K562 (cell line): Measurements from ENCODE around the gene FAM20C. TPM values are rescaled to one million over a fixed set of nuclear protein-coding genes. Genes with fewer than 3 reads are reported as not detected.

ENCODE experiments used
- ADNP ChIP-seq: fragments of 200-800 bp; sonication (Bioruptor generic); IDR thresholded peaks from 2 replicates; pipeline ENCODE4 v1.6.1; 2016; ENCODE audit warnings: missing genetic modification characterization, missing compliant biosample characterization
- ARNT ChIP-seq, 2 experiments: fragments of 450-650 bp; IDR thresholded peaks; 2 replicates each; pipeline ENCODE4 v1.6.1; 2016; ENCODE audit warnings: mild to moderate bottlenecking in 1 of 2
- CC2D1A ChIP-seq: fragments of 450-650 bp; IDR thresholded peaks from 2 replicates; pipeline ENCODE4 v1.6.1; 2017; ENCODE audit warnings: mild to moderate bottlenecking
- CHD2 ChIP-seq: IDR thresholded peaks from 2 replicates; pipeline ENCODE4 v1.6.1; 2011; ENCODE audit warnings: low read depth, low read length
- GMEB1 ChIP-seq: fragments of 250-450 bp; sonication (Bioruptor Pico); IDR thresholded peaks from 2 replicates; pipeline ENCODE4 v1.4.0; 2020; ENCODE audit warnings: mild to moderate bottlenecking
- KAT2B ChIP-seq: IDR thresholded peaks from one replicate; pipeline ENCODE4 v1.6.1; 2012; ENCODE audit warnings: low read depth, mild to moderate bottlenecking, control low read depth, inconsistent platforms, low read length, moderate library complexity
- KDM2B ChIP-seq: fragments of 250-450 bp; sonication (Bioruptor Pico); IDR thresholded peaks from 2 replicates; pipeline ENCODE4 v1.8.0; 2021; ENCODE audit warnings: mild to moderate bottlenecking, moderate library complexity
- KHSRP ChIP-seq: fragments of 450-650 bp; IDR thresholded peaks from 2 replicates; pipeline ENCODE4 v1.6.1; 2017
- MYBL2 ChIP-seq, 2 experiments: fragments of 450-650 bp in 1 of 2; sonication (generic) in 1 of 2; formaldehyde crosslinking in 1 of 2; IDR thresholded peaks; 2 replicates each; pipeline versions ENCODE4 v1.6.1 to v1.8.1; 2017 to 2022; ENCODE audit warnings: borderline replicate concordance in 1 of 2, inconsistent platforms in 1 of 2, low read depth in 1 of 2, mild to moderate bottlenecking in 1 of 2, missing genetic modification reagents in 1 of 2, moderate library complexity in 1 of 2
- PKNOX1 ChIP-seq: fragments of 450-650 bp; IDR thresholded peaks from 2 replicates; pipeline ENCODE4 v1.6.1; 2016
- SMC3 ChIP-seq: conservative IDR thresholded peaks from 2 replicates; pipeline ENCODE4 v1.6.1; 2011; ENCODE audit warnings: low read depth, low read length, improper control_type of control experiment; ENCODE audit not compliant: insufficient read depth
- STAT5B ChIP-seq: fragments of 250-450 bp; sonication (Bioruptor Pico); IDR thresholded peaks from 2 replicates; pipeline ENCODE4 v1.8.0; 2021; ENCODE audit warnings: mild to moderate bottlenecking, inconsistent platforms
- TAF9B ChIP-seq: fragments of 450-650 bp; IDR thresholded peaks from 2 replicates; pipeline ENCODE4 v1.6.1; 2018; ENCODE audit warnings: mild to moderate bottlenecking; ENCODE audit not compliant: partially characterized antibody
- UBTF ChIP-seq, 2 experiments: IDR thresholded peaks; 2 replicates each; pipeline ENCODE4 v1.6.1; 2012; ENCODE audit warnings: improper control_type of control experiment in 2 of 2, low read depth in 2 of 2, low read length in 2 of 2, borderline replicate concordance in 1 of 2
- YBX1 ChIP-seq: fragments of 450-650 bp; IDR thresholded peaks from 2 replicates; pipeline ENCODE4 v1.7.1; 2016; ENCODE audit warnings: mild to moderate bottlenecking
- YY1 ChIP-seq, 3 experiments: IDR thresholded peaks; 2 replicates each; pipeline ENCODE4 v1.6.1; 2011; ENCODE audit warnings: low read length in 2 of 3, mild to moderate bottlenecking in 2 of 3, moderate library complexity in 2 of 3, borderline replicate concordance in 1 of 3, control low read depth in 1 of 3, low read depth in 1 of 3; ENCODE audit not compliant: insufficient read depth in 3 of 3, insufficient replicate concordance in 2 of 3, control insufficient read depth in 1 of 3, insufficient read length in 1 of 3; ENCODE audit errors: extremely low read depth in 1 of 3
- ZNF184 ChIP-seq: sonication (generic); formaldehyde crosslinking; IDR thresholded peaks from 2 replicates; pipeline ENCODE4 v1.5.0; 2020; ENCODE audit warnings: missing genetic modification reagents
- ZNF197 ChIP-seq: fragments of 200-800 bp; sonication (Bioruptor generic); IDR thresholded peaks from 2 replicates; pipeline ENCODE4 v1.6.1; 2016; ENCODE audit warnings: low read depth, missing genetic modification characterization, missing compliant biosample characterization
- ZNF253 ChIP-seq: fragments of 250-450 bp; sonication (Bioruptor Pico); conservative IDR thresholded peaks from 2 replicates; pipeline ENCODE4 v1.6.1; 2021; ENCODE audit warnings: mild to moderate bottlenecking
- ZNF740 ChIP-seq, 3 experiments: fragments of 200-800 bp in 1 of 3; sonication (Bioruptor generic) in 1 of 3; sonication (generic) in 1 of 3; formaldehyde crosslinking in 1 of 3; IDR thresholded peaks; 2 replicates each; pipeline versions ENCODE4 v1.6.1 to v1.8.0; 2016 to 2022; ENCODE audit warnings: mild to moderate bottlenecking in 2 of 3, missing compliant biosample characterization in 2 of 3, missing genetic modification characterization in 2 of 3, missing genetic modification reagents in 1 of 3
- ZNF764 ChIP-seq: fragments of 250-450 bp; sonication (Bioruptor Pico); IDR thresholded peaks from 2 replicates; pipeline ENCODE4 v1.4.0; 2020; ENCODE audit warnings: low read depth, mild to moderate bottlenecking, moderate library complexity
- polyA plus RNA-seq, 8 experiments: library from polyadenylated mRNA; depleted of rRNA in 4 of 8; stranded (reverse) in 5 of 8; unstranded in 3 of 8; fragments of >200 nt; fragmentation: Nextera tagmentation in 2 of 8; fragmentation: Illumina TruSeq in 1 of 8; extraction: Ambion mirVana in 2 of 8; extraction: Trizol in 1 of 8; gene quantifications; 2 replicates each; pipeline versions ENCODE4 v1.2.1 to v1.2.3, GENCODE V29; 2011 to 2014; ENCODE audit warnings: inconsistent platforms in 1 of 8, missing spikeins in 1 of 8
- total RNA-seq, 7 experiments: library from RNA; depleted of rRNA in 6 of 7; stranded (reverse); fragments of >200 nt in 6 of 7; fragmentation: Illumina TruSeq in 2 of 7; extraction: Trizol in 2 of 7; gene quantifications; 2 replicates each; pipeline versions ENCODE4 v1.2.1 to v1.2.3, GENCODE V29; 2011 to 2021; ENCODE audit warnings: low replicate concordance in 1 of 7

FAM20C gene
- total and polyA plus RNA-seq, 9 of the 15 experiments (the other 6 are each of a cell fraction or from before 2014, with no cell fraction given): 0.09 TPM; not detected in 8

GRCh38 chr7:148932-149790, 43.2 kb upstream of the FAM20C start (continued):
- TF ChIP-seq CHD2 (no peak), MYBL2 (IDR thresholded peaks at IDR 0.05; ENCODE audit: low read depth) (no peak), MYBL2 (CRISPR knock-in tag; IDR thresholded peaks at IDR 0.05; ENCODE audit: borderline replicate concordance) (no peak), ZNF253 (no peak), STAT5B (CRISPR knock-in tag) (no peak), YY1 (IDR thresholded peaks at IDR 0.05; ENCODE audit: borderline replicate concordance in 1 of 3, control insufficient read depth in 1 of 3, extremely low read depth in 1 of 3, insufficient read depth in 3 of 3, insufficient read length in 1 of 3, insufficient replicate concordance in 2 of 3, low read depth in 1 of 3, low read length in 2 of 3) (peak; percentile 90 to 99 (median 97)), ARNT (IDR thresholded peaks at IDR 0.05) (no peak), ZNF740 (CRISPR knock-in tag; IDR thresholded peaks at IDR 0.05) (no peak), ZNF740 (tag; IDR thresholded peaks at IDR 0.05) (no peak), KHSRP (no peak), PKNOX1 (no peak), ZNF184 (0 out of 2 replicates have a peak, but pooled peaks have one; percentile 64), ZNF764 (CRISPR knock-in tag) (no peak), YBX1 (no peak), KAT2B (no peak), CC2D1A (no peak), KDM2B (CRISPR knock-in tag) (no peak), TAF9B (no peak), SMC3 (no peak), ADNP (tag) (no peak), GMEB1 (CRISPR knock-in tag) (peak; percentile 22; the same call in 1 of the 2 replicates), UBTF (IDR thresholded peaks at IDR 0.05; ENCODE audit: borderline replicate concordance in 1 of 2, low read depth in 2 of 2, low read length in 2 of 2) (no peak), ZNF197 (CRISPR knock-in tag) (no peak)
